Endothelial cell of umbilical vein (primary cell): ENCODE data around the gene HDGFL2. TPM values are rescaled to one million over a fixed set of nuclear protein-coding genes. Genes with fewer than 3 reads are reported as not detected.
A peak's percentile ranks its signal among the peaks of the same experiment; 100 is the strongest.

Experiments
- BruUV-seq: library from RNA; stranded (reverse); fragments of 400-500 nt; replicated peaks from 2 replicates; lab custom pipeline; 2021; lab: Mats Ljungman, UMichigan
- CTCF ChIA-PET: fragments of 300-600, 350-600 bp; sonication (Branson Sonifier 250); formaldehyde crosslinking; loops from one replicate; lab custom pipeline; 2021; ENCODE audit warnings: antibody characterized with exemption, inconsistent platforms; lab: Charles Lee
- POLR2A ChIA-PET: fragments of 300-600, 350-600 bp; sonication (Branson Sonifier 250); formaldehyde crosslinking; loops from one replicate; lab custom pipeline; 2021; ENCODE audit warnings: antibody characterized with exemption, inconsistent platforms; lab: Charles Lee
- DNase-seq: peaks from one replicate; pipeline ENCODE4 v3.0.0-alpha.2; 2011; ENCODE audit warnings: low read depth, low spot score
- FAIRE-seq: peaks from 2 replicates; lab custom pipeline; 2011; peaks lifted over from hg19 to GRCh38; lab: Jason Lieb, UNC
- H2AFZ ChIP-seq: 2 replicates; pipeline ENCODE4 v1.6.0; 2012; ENCODE audit warnings: low read depth, low read length, control low read depth, inconsistent platforms
- H3K27ac ChIP-seq: 2 replicates; pipeline ENCODE4 v1.5.1; 2011; ENCODE audit warnings: low read depth, mild to moderate bottlenecking, control low read depth, low read length, moderate library complexity; ENCODE audit not compliant: insufficient read depth
- H3K27me3 ChIP-seq, 2 experiments: 2 replicates each; pipeline versions ENCODE4 v1.6.0 to v1.6.1; 2011; ENCODE audit warnings: low read length in 2 of 2, mixed read lengths in 1 of 2; ENCODE audit not compliant: control insufficient read depth in 2 of 2, insufficient read depth in 2 of 2
- H3K36me3 ChIP-seq, 2 experiments: 2 replicates in 1 of 2; 3 replicates in 1 of 2; pipeline ENCODE4 v1.5.1; 2011; ENCODE audit warnings: low read length in 2 of 2, mild to moderate bottlenecking in 1 of 2, moderate library complexity in 1 of 2; ENCODE audit not compliant: control insufficient read depth in 2 of 2, insufficient read depth in 2 of 2; ENCODE audit errors: extremely low read depth in 1 of 2
- H3K4me1 ChIP-seq: 3 replicates; pipeline ENCODE4 v1.5.1; 2011; ENCODE audit warnings: mild to moderate bottlenecking, low read length; ENCODE audit not compliant: control insufficient read depth, insufficient read depth; ENCODE audit errors: extremely low read depth
- H3K4me2 ChIP-seq: 2 replicates; pipeline ENCODE4 v1.6.1; 2011; ENCODE audit warnings: low read length, control low read depth, mixed read lengths; ENCODE audit not compliant: insufficient read depth
- H3K4me3 ChIP-seq, 3 experiments: fragments of 200-600 bp in 1 of 3; sonication (generic), shearing (Covaris generic) in 1 of 3; replicated peaks in 1 of 3; 2 replicates each; pipeline ENCODE4 v1.5.1; 2011 to 2016; ENCODE audit warnings: control low read depth in 3 of 3, low read length in 3 of 3, mild to moderate bottlenecking in 2 of 3, inconsistent platforms in 1 of 3, low read depth in 1 of 3, moderate library complexity in 1 of 3; ENCODE audit not compliant: insufficient read depth in 1 of 3
- H3K79me2 ChIP-seq: 2 replicates; pipeline ENCODE4 v1.6.0; 2012; ENCODE audit warnings: low read length, inconsistent platforms; ENCODE audit not compliant: control insufficient read depth, insufficient read depth
- H3K9ac ChIP-seq: replicated peaks from 2 replicates; pipeline ENCODE3; 2011; ENCODE audit warnings: low read length, control low read depth; ENCODE audit not compliant: insufficient read depth; ENCODE audit errors: extremely low read depth
- H3K9me1 ChIP-seq: replicated peaks from 3 replicates; pipeline ENCODE4 v1.6.0; 2011; ENCODE audit warnings: mild to moderate bottlenecking, low read length; ENCODE audit not compliant: control insufficient read depth, insufficient read depth; ENCODE audit errors: extremely low read depth
- H3K9me3 ChIP-seq: replicated peaks from 2 replicates; pipeline ENCODE4 v1.5.1; 2012; ENCODE audit warnings: low read length, inconsistent platforms; ENCODE audit not compliant: control insufficient read depth, insufficient read depth
- H4K20me1 ChIP-seq: replicated peaks from 2 replicates; pipeline ENCODE3; 2011; ENCODE audit warnings: mild to moderate bottlenecking, low read length; ENCODE audit not compliant: control insufficient read depth, insufficient read depth; ENCODE audit errors: extremely low read depth
- EZH2 ChIP-seq: IDR thresholded peaks from 2 replicates; pipeline ENCODE4 v1.6.1; 2012; ENCODE audit warnings: borderline replicate concordance, low read depth, mild to moderate bottlenecking, moderate library complexity, low read length, inconsistent platforms; ENCODE audit not compliant: severe bottlenecking
- FOS ChIP-seq: IDR thresholded peaks from 2 replicates; pipeline ENCODE4 v1.6.1; 2011; ENCODE audit warnings: mild to moderate bottlenecking, low read length, moderate library complexity, borderline replicate concordance; ENCODE audit not compliant: insufficient read depth
- GATA2 ChIP-seq: IDR thresholded peaks from 2 replicates; pipeline ENCODE4 v1.7.0; 2011; ENCODE audit warnings: low read depth, mild to moderate bottlenecking, moderate library complexity, mixed read lengths, low read length; ENCODE audit not compliant: insufficient read length, insufficient read depth
- JUN ChIP-seq: IDR thresholded peaks from 2 replicates; pipeline ENCODE4 v1.6.1; 2011; ENCODE audit warnings: borderline replicate concordance, low read depth; ENCODE audit not compliant: insufficient read length, insufficient read depth
- MYC ChIP-seq: IDR thresholded peaks from one replicate; pipeline ENCODE4 v1.6.1; 2011; ENCODE audit warnings: mild to moderate bottlenecking, low read depth, low read length
- POLR2A ChIP-seq: IDR thresholded peaks from 2 replicates; pipeline ENCODE4 v1.6.1; 2012; ENCODE audit warnings: low read depth, mild to moderate bottlenecking, control low read depth, low read length
- POLR2AphosphoS5 ChIP-seq: IDR thresholded peaks from 2 replicates; pipeline ENCODE4 v1.6.1; 2012; ENCODE audit warnings: low read depth, mild to moderate bottlenecking, control low read depth, low read length, moderate library complexity; ENCODE audit not compliant: insufficient read depth
- dilution Hi-C: fragments of 300-500 bp; cut with MboI; formaldehyde crosslinking; loops from one replicate; pipeline ENCODE4 v1.15.0; 2019; ENCODE audit warnings: low sequenced_read_pairs; ENCODE audit not compliant: extremely low pct_ligation_motif_present
- intact Hi-C: fragments of 100-400 bp; cut with micrococcal nuclease; formaldehyde crosslinking; loops from one replicate; pipeline ENCODE4 v1.10.0; 2022
- polyA plus RNA-seq, 4 experiments: library from polyadenylated mRNA; depleted of rRNA in 3 of 4; stranded (reverse) in 3 of 4; unstranded in 1 of 4; fragments of >200 nt; gene quantifications; 2 replicates each; pipeline versions ENCODE4 v1.2.1 to v1.2.3, GENCODE V29; 2011 to 2012; ENCODE audit warnings: missing spikeins in 1 of 4
- total RNA-seq: library from RNA; stranded (reverse); gene quantifications from 2 replicates; pipeline ENCODE4 v1.2.3, GENCODE V29; 2021
- TF ChIP-seq, protein P1 (sequence below), 2 donors: IDR thresholded peaks; 1 replicate in 1 of 2; 2 replicates in 1 of 2; pipeline ENCODE4 v1.5.1; 2011; ENCODE audit warnings: low read length in 2 of 2, mild to moderate bottlenecking in 2 of 2, moderate library complexity in 2 of 2, control low read depth in 1 of 2, inconsistent platforms in 1 of 2, low read depth in 1 of 2; ENCODE audit not compliant: insufficient read depth in 1 of 2; ENCODE audit errors: extremely low read depth in 1 of 2
- TF ChIP-seq, protein P2 (sequence below): IDR thresholded peaks from 2 replicates; pipeline ENCODE4 v1.6.1; 2011; ENCODE audit not compliant: insufficient read depth, insufficient read length

The HDGFL2 gene
- total and polyA plus RNA-seq, 2 donors (not counting 3 experiments of a cell fraction or from before 2014, with no cell fraction given), result 39.1 to 79.6 TPM

DNA sequence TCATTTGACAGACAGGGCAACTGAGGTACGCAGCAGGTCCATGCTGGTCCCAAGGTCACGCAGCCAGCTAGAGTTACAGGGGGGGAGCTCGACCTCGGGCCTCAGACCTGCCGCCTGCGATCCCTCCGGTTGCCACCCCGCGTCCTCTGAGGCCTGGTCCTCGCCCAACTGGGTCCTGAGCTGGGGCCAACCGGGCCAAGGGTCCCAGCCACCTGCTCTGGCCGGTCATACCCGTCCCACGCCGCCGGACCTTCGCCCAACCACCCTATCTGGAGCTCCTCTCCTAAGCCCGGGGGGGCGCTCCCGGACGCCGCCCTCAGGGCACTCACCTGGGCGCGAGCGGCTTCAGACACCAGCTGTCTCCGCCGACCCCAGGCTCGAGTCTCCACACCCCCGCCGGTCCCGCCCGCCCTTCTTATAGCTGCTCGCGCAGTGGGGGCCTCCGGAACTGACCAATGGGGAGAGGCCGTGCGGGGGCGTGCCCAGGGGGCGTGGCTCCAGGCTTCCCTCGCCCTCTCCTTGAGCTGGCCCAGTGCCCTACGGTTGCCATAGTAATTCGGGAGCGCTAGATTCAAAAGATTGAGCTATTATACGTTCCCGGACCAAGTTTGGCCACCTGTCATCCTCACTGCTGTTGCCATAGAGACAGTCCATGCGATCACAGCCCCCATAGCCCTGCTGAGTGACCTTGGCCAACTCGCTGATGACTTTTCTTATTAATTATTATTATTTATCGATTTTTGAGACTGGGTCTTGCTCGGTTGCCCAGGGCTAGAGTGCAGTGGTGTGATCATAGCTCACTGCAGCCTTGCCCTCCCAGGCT lies 63.0 kb downstream of the HDGFL2 start, which contains the start of gene PLIN5:
PLIN5 (minus strand) TSS at position 389 of the 823 bp plus-strand sequence. CDS start 1,150 bp downstream, outside the sequence.
- Histone ChIP-seq H3K4me2 (no peak within 1 kb of the TSS), H2AFZ (peak within 1 kb of the TSS; percentile 3), H3K36me3 (no peaks in the 10 kb centered on the region), H4K20me1 (no peaks in the 10 kb centered on the region), H3K27ac (no peak within 1 kb of the TSS), H3K4me3 (no peak within 1 kb of the TSS), H3K27me3 (no peaks in the 10 kb centered on the region), H3K9me3 (no peaks in the 10 kb centered on the region), H3K9me1 (no peaks in the 10 kb centered on the region), H3K79me2 (no peaks in the 10 kb centered on the region), H3K4me1 (peaks cover 5% of the 10 kb centered on the region), H3K9ac (no peak within 1 kb of the TSS)
- no TSS peak for BruUV-seq
- CTCF ChIA-PET, result interaction anchor here (0.6 to 4.1 kb wide), 6 partner anchors 11 to 246 kb away, joined by 3 to 92 read pairs (median 6); no protein-coding TSS in a partner anchor
- TF ChIP-seq, protein P1, sequence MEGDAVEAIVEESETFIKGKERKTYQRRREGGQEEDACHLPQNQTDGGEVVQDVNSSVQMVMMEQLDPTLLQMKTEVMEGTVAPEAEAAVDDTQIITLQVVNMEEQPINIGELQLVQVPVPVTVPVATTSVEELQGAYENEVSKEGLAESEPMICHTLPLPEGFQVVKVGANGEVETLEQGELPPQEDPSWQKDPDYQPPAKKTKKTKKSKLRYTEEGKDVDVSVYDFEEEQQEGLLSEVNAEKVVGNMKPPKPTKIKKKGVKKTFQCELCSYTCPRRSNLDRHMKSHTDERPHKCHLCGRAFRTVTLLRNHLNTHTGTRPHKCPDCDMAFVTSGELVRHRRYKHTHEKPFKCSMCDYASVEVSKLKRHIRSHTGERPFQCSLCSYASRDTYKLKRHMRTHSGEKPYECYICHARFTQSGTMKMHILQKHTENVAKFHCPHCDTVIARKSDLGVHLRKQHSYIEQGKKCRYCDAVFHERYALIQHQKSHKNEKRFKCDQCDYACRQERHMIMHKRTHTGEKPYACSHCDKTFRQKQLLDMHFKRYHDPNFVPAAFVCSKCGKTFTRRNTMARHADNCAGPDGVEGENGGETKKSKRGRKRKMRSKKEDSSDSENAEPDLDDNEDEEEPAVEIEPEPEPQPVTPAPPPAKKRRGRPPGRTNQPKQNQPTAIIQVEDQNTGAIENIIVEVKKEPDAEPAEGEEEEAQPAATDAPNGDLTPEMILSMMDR (IDR thresholded peaks at IDR 0.05; ENCODE audit: extremely low read depth in 1 of 2, insufficient read depth in 1 of 2, low read depth in 1 of 2, low read length in 2 of 2), result no peak
- TF ChIP-seq POLR2AphosphoS5, result no peak
- TF ChIP-seq GATA2, result no peak
- no peak for TF ChIP-seq JUN
- TF ChIP-seq MYC, result no peak
- TF ChIP-seq POLR2A, result no peak
- TF ChIP-seq FOS, result no peak
- TF ChIP-seq EZH2, result no peak
- TF ChIP-seq, protein P2, sequence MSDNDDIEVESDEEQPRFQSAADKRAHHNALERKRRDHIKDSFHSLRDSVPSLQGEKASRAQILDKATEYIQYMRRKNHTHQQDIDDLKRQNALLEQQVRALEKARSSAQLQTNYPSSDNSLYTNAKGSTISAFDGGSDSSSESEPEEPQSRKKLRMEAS, result no peak
- POLR2A ChIA-PET, result interaction anchor here (0.6 to 0.7 kb wide), 2 partner anchors 25 to 123 kb away, joined by 3 read pairs; no protein-coding TSS in a partner anchor
- peak; percentile 82 for FAIRE-seq
- intact Hi-C loops, result no loop called here
- dilution Hi-C loops, result no loop called here
- peak; percentile 48 for DNase-seq
